ENCODE data around the gene FGR. TPM values are rescaled to one million over a fixed set of nuclear protein-coding genes. Genes with fewer than 3 reads are reported as not detected.

FGR gene
- total RNA-seq, 2 experiments from 2014 or later, result 0.30 to 0.35 TPM

GRCh38 chr1:27605796-27606707 lies 28.9 kb downstream of the FGR start:
- DNase-seq, result peak; percentile 53
- Mint-ChIP-seq H3K27ac (no peak overlapping the region), H3K9me3 (no peaks in the 10 kb centered on the region), H3K36me3 (no peaks in the 10 kb centered on the region), H3K4me1 (peaks cover 19% of the 10 kb centered on the region), H3K4me3 (no peak overlapping the region), H3K27me3 (no peaks in the 10 kb centered on the region)

GRCh38 chr1:27605300-27605766 lies 29.7 kb downstream of the FGR start:
- peak overlapping the region; percentile 24 for H3K4me3 Mint-ChIP-seq
- no peaks in the 10 kb centered on the region for H3K9me3 Mint-ChIP-seq
- peaks cover 26% of the 10 kb centered on the region for H3K4me1 Mint-ChIP-seq
- no peak for DNase-seq
- no peaks in the 10 kb centered on the region for H3K27me3 Mint-ChIP-seq
- H3K36me3 Mint-ChIP-seq, result no peaks in the 10 kb centered on the region
- no peak overlapping the region for H3K27ac Mint-ChIP-seq

GRCh38 chr1:27604579-27605299 lies 30.2 kb downstream of the FGR start:
- H3K36me3 Mint-ChIP-seq, result no peaks in the 10 kb centered on the region
- H3K27me3 Mint-ChIP-seq, result no peaks in the 10 kb centered on the region
- H3K9me3 Mint-ChIP-seq, result no peaks in the 10 kb centered on the region
- peaks cover 32% of the 10 kb centered on the region for H3K4me1 Mint-ChIP-seq
- H3K27ac Mint-ChIP-seq, result no peak overlapping the region
- H3K4me3 Mint-ChIP-seq, result peak overlapping the region; percentile 91
- no peak for DNase-seq

GRCh38 chr1:27603681-27604578 lies 31.1 kb downstream of the FGR start, which contains the start of gene AHDC1:
Gene AHDC1 (minus strand): TSS chr1:27604144. CDS start chr1:27552115, 52,029 bp downstream.
- peaks cover 39% of the 10 kb centered on the region for H3K4me1 Mint-ChIP-seq
- peak within 1 kb of the TSS; percentile 82 for H3K27ac Mint-ChIP-seq
- peak within 1 kb of the TSS; percentile 91 for H3K4me3 Mint-ChIP-seq
- no peaks in the 10 kb centered on the region for H3K36me3 Mint-ChIP-seq
- H3K9me3 Mint-ChIP-seq, result no peaks in the 10 kb centered on the region
- no peaks in the 10 kb centered on the region for H3K27me3 Mint-ChIP-seq
- DNase-seq, result peak; percentile 95

GRCh38 chr1:27603309-27603680 lies 31.7 kb downstream of the FGR start:
- H3K27ac Mint-ChIP-seq, result peak overlapping the region; percentile 82
- H3K36me3 Mint-ChIP-seq, result no peaks in the 10 kb centered on the region
- no peaks in the 10 kb centered on the region for H3K9me3 Mint-ChIP-seq
- peak; percentile 54 for DNase-seq
- peak overlapping the region; percentile 91 for H3K4me3 Mint-ChIP-seq
- no peaks in the 10 kb centered on the region for H3K27me3 Mint-ChIP-seq
- peaks cover 43% of the 10 kb centered on the region for H3K4me1 Mint-ChIP-seq

GRCh38 chr1:27602462-27603308 lies 32.3 kb downstream of the FGR start:
- H3K4me3 Mint-ChIP-seq, result peak overlapping the region; percentile 78
- peak; percentile 31 for DNase-seq
- H3K4me1 Mint-ChIP-seq, result peaks cover 43% of the 10 kb centered on the region
- no peaks in the 10 kb centered on the region for H3K27me3 Mint-ChIP-seq
- H3K36me3 Mint-ChIP-seq, result no peaks in the 10 kb centered on the region
- no peak overlapping the region for H3K27ac Mint-ChIP-seq
- H3K9me3 Mint-ChIP-seq, result no peaks in the 10 kb centered on the region

- H3K4me1 Mint-ChIP-seq, result peaks cover 42% of the 10 kb centered on the region
Measured at GRCh38 chr1:27601771-27602461, 33.1 kb downstream of the FGR start.

GRCh38 chr1:27601321-27601770 lies 33.6 kb downstream of the FGR start:
- Mint-ChIP-seq H3K27me3 (no peaks in the 10 kb centered on the region), H3K9me3 (no peaks in the 10 kb centered on the region), H3K36me3 (no peaks in the 10 kb centered on the region), H3K4me1 (peaks cover 37% of the 10 kb centered on the region), H3K4me3 (peak overlapping the region; percentile 5), H3K27ac (no peak overlapping the region)
- no peak for DNase-seq

More at GRCh38 chr1:27601771-27602461, 33.1 kb downstream of the FGR start:
- peak; percentile 21 for DNase-seq
- Mint-ChIP-seq H3K9me3 (no peaks in the 10 kb centered on the region), H3K4me3 (peak overlapping the region; percentile 78), H3K27ac (no peak overlapping the region), H3K27me3 (no peaks in the 10 kb centered on the region), H3K36me3 (no peaks in the 10 kb centered on the region)

GRCh38 chr1:27600498-27601175 lies 34.3 kb downstream of the FGR start:
- H3K4me3 Mint-ChIP-seq, result no peak overlapping the region
- peaks cover 32% of the 10 kb centered on the region for H3K4me1 Mint-ChIP-seq
- H3K36me3 Mint-ChIP-seq, result no peaks in the 10 kb centered on the region
- no peak for DNase-seq
- H3K9me3 Mint-ChIP-seq, result no peaks in the 10 kb centered on the region
- H3K27me3 Mint-ChIP-seq, result no peaks in the 10 kb centered on the region
- H3K27ac Mint-ChIP-seq, result no peak overlapping the region

- Mint-ChIP-seq H3K36me3 (no peaks in the 10 kb centered on the region), H3K4me3 (no peak overlapping the region), H3K27ac (no peak overlapping the region), H3K9me3 (no peaks in the 10 kb centered on the region), H3K27me3 (no peaks in the 10 kb centered on the region), H3K4me1 (peaks cover 32% of the 10 kb centered on the region)
- no peak for DNase-seq
Measured at GRCh38 chr1:27599605-27600497, 35.1 kb downstream of the FGR start.

- Mint-ChIP-seq H3K27ac (peak overlapping the region; percentile 47), H3K27me3 (no peaks in the 10 kb centered on the region), H3K36me3 (no peaks in the 10 kb centered on the region), H3K4me3 (no peak overlapping the region), H3K9me3 (no peaks in the 10 kb centered on the region), H3K4me1 (peaks cover 32% of the 10 kb centered on the region)
- DNase-seq, result peak; percentile 76
Measured at GRCh38 chr1:27598902-27599528, 36.0 kb downstream of the FGR start.

- no peaks in the 10 kb centered on the region for H3K27me3 Mint-ChIP-seq
- no peak overlapping the region for H3K27ac Mint-ChIP-seq
- no peaks in the 10 kb centered on the region for H3K9me3 Mint-ChIP-seq
- no peak overlapping the region for H3K4me3 Mint-ChIP-seq
- peaks cover 32% of the 10 kb centered on the region for H3K4me1 Mint-ChIP-seq
- DNase-seq, result no peak
- no peaks in the 10 kb centered on the region for H3K36me3 Mint-ChIP-seq
Measured at GRCh38 chr1:27598295-27598687, 36.7 kb downstream of the FGR start.

Measured in activated naive CD8-positive, alpha-beta T cell treated with anti-CD3 and anti-CD28 coated beads for 36 hours (primary cell).